H54 (cell line): ENCODE measurements around the gene XCL2.
"Not testable (repeated sequence)": the region's sequence is repeated elsewhere in the genome, so short reads cannot be mapped to it uniquely, and the experiment has no call there.

Experiments used
- DNase-seq: peaks from one replicate; pipeline ENCODE4 v3.0.0; 2011; ENCODE audit warnings: low spot score, mixed read lengths; ENCODE audit not compliant: insufficient read length
- FAIRE-seq: peaks from 3 replicates; lab custom pipeline; 2011; peaks lifted over from hg19 to GRCh38; lab: Jason Lieb, UNC
- POLR2A ChIP-seq: IDR thresholded peaks from 2 replicates; pipeline ENCODE4 v1.6.1; 2011; ENCODE audit warnings: low read depth, mild to moderate bottlenecking, low read length

Gene XCL2

DNA sequence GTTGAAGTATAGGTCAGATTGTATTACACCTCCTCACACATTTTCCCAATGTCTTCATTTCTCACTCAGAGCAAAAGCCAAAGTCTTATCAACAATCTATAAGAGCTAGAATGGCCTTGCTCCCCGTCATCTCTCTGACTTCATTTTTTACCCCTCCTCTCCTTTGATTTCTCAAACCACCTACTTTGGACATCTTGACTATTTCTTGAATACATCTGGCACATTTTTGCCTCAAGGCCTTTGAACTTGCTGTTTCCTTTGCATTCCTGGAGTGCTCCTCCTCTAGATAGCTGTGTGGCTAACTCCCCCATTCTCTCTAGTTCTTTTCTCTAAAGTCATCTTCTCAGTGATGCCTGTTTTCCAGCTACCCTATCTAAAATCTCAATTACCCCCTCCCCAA, 7.2 kb upstream of the XCL2 start:
- no peak for TF ChIP-seq POLR2A
- DNase-seq (no peak), FAIRE-seq (no peak)

DNA sequence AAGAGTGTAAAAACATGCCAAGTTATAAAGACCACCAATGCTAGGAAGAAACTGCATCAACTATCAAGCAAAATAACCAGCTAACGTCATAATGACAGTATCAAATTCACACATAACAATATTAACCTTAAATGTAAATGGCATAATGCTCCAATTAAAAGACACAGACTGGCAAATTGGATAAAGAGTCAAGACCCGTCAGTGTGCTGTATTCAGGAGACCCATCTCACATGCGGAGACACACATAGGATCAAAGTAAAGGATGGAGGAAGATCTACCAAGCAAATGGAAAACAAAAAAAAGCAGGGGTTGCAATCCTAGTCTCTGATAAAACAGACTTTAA, 2.7 kb upstream of the XCL2 start:
- FAIRE-seq, DNase-seq: not testable (repeated sequence)

DNA sequence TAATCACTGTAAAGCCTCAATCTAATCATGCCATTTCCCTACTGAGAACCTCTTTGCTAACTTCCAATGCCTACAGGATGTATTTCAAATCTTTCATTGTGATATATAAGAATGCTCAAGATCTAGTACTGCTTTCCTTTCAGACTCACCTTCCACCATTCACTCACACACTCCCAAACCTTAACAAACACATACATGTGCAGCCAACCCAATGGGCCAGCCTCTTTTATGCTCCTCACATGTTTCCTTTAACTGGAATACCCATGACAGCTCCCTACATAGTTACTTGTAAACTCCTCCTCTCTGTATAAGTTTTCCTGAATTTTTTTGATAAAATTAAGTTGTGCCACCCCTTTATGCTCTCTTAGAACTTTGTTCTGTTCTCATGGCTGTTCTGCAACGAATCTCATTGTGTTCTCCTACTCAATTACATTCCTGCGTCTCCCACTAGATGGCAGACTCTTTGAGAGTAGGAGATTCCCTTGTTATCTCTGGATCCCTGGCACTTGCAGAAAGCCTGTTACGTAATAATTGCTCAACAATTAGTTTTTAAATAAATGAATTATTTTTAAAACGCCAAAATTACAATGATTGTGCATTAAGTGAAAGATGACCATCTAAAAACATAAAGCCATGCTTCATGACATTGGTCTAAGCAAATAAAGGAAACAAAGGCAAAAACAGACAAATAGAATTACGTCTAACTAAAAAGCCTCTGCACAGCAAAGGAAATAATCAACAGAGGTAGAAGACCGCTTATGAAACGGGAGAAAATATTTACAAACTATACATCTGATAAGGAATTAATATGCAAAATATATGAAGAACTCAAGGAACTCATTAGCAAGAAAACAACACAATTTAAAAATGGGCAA, 2.1 kb upstream of the XCL2 start:
- FAIRE-seq, DNase-seq: not testable (repeated sequence)

DNA sequence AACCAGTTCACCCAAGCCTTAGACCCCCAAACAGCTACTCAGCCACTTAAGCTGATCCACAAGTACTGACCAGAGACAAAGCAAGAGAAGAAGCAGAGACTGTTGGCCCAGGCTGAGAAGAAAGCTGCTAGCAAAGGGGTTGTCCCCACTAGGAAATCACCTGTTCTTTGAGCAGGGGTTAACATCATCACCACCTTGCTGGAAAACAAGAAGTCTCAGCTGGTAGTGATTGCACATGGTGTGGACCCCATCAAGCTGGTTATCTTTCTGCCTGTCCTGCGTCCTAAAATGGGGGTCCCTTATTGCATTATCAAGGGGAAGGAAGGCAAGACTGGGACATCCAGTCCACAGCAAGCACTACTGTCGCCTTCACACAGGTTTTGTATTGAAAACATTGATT, 819 bp downstream of the XCL2 start:
- DNase-seq, FAIRE-seq: not testable (repeated sequence)

DNA sequence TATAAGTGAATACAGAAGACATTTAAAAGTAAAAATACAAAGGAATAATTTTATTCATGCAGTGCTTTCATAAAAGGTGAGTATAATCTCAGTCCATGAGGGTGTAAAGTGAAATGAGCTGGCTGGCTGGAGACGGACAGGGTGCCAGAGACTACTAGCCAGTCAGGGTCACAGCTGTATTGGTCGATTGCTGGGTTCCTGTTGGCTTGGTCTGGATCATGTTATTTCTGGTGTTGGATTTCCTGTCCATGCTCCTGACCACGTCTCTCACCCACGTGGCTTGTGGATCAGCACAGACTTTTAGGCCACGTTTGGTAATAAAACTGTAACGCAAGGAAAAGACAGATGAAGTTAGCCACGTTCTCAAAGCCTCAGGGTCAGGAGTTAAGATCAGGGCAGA, 3.0 kb downstream of the XCL2 start:
- FAIRE-seq, DNase-seq: not testable (repeated sequence)

DNA sequence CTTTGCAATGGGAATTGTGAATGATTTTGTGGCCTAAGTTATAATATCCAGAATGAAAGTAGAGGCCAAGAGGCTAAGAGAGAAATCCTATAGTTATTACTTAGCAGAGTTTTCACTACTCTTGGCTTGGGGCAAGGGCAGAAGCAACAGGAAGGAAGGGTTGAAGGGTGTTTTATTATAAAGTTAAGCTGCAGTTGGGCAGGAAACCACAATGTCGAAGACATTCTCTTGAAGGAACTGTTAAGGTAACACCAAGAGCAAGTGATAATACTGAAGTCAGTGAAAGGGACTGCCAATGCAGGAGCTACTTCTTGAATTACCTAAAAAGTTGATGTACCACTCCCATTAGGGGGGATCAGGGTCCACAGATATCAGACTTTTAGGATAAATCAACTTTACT, 8.3 kb downstream of the XCL2 start:
- DNase-seq (no peak), FAIRE-seq (no peak)
- no peak for TF ChIP-seq POLR2A

DNA sequence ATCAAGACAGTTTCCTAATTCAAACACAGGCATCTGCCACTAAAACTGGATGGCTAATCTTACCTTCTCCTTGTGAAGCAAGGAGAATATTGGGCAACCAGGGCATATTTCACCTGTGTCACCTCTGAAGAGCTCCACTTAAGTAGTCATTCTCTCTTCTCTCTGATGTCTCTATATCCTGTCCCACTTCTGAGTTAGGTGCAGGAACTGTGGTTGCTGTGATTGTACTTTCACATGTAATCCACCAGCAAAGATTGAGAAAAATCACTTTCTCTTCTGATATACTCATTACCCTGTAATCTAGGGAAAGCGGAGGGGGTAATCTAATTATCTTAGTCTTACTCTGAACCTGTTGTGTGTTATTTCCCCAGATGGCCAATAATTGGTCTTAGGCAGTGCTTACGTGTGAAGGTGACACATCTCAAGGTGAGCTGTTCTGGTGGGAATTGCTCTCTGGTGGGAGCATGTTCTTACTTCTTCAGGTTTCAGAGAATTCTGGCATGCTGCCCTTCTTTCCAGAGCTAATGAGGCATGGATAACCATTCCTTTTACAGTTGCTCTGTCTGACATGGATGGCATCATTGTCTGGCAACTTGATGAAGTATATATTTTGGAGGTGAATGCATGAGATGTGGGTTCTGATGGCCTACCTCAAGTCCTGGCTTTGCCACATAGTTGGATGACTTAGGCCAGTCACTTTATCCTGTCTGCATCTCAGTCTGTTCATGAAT, 12.0 kb downstream of the XCL2 start:
- TF ChIP-seq POLR2A = no peak
- FAIRE-seq (no peak), DNase-seq (no peak)

DNA sequence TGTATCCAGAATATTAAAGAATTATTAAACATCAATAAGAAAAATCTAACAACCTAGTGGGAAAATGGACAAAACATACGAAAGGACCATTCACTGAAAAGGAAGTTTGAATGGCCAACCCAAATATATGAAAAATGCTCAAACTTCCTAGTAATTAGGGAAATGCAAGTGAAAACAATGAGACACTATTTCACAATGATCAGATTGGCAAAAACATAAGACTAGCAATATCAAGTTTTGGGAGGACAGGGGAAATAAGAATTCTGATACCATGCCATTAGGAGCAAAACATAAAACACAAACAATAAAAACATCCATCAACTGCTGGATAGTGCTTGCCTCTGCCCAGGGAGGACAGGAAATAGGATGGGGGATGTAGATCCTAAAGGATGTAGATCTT, 14.3 kb downstream of the XCL2 start:
- DNase-seq (no peak), FAIRE-seq (no peak)
- no peak for TF ChIP-seq POLR2A

DNA sequence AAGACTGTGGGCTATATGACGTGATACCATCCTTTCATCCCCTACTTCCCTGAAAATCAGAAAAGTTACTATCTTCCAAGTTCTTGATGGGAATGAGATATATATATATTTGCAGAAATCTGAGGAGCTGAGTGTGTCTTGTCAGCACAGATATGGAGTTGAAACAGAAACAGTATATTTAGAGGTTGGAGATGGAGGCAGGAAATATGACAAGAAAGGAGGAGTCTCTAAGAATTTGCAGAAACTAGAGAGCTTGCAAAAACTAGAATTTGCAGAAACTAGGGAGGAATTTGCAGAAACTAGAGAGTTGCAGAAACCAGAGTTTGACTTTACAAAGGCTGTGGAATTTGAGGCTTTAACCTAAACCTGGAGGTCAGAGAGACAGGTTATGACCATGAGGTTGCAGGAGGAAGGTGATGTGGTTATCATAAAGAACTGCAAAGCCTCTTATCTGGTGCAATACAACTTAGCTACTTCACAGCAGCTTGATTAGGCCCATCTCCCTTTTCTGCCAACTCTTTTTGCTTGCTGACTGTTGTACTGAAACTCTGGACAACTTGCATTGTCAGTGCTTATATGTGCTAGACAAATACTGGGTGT, 22.3 kb downstream of the XCL2 start:
- no peak for FAIRE-seq
- DNase-seq = no peak
- TF ChIP-seq POLR2A = no peak

DNA sequence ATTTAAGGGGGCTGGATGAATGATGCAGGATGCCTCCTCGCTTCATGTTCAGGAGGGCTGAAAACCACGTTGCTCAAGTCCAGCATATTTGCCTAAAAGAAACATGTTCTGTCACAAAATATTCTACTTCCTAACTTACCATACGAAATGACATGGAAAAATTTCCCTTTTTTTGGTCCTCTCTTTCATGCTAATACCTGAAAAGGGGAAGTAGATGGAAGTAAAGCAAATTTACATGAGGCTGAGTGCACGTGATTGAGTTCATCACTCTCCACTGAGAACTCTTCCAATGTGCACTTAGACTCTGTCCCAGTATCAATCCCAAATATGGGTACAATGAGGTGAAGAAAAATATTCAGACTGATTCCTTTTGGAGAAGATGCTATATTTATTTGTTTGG, 23.0 kb downstream of the XCL2 start:
- FAIRE-seq (no peak), DNase-seq (no peak)
- TF ChIP-seq POLR2A = no peak

DNA sequence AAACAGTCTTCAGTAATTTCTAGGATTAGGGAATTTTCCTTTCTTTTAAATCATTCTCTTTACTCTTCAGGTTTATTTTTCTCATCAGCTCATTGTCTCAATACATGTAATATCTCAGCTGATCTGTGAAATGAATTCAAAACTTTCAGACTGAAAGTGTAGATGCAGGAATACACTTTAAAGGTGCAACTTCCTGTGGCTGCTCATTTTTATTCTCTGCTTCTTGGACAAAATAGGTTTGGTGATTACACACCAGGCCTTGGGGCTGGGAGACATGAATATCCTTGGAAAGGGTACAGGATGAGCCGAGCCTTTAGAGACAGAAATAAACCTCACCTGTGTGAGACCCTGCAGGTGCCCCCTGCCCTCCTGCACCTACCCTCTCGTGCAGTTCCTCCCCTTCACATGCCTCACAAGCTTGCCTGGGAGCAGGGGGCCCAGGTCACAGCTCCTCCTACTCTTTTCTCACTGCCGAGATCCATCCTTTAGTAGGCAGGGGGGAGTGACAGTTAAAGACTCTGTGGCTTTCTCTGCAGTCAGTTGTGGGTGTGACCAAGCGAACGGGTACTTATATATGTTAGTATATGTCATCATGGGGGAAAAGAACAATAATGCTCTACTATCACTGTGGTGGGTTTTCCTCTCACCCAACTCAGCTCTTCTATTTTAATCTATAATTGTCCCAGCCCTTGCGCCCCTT, 23.6 kb downstream of the XCL2 start:
- no peak for DNase-seq
- no peak for FAIRE-seq
- no peak for TF ChIP-seq POLR2A

DNA sequence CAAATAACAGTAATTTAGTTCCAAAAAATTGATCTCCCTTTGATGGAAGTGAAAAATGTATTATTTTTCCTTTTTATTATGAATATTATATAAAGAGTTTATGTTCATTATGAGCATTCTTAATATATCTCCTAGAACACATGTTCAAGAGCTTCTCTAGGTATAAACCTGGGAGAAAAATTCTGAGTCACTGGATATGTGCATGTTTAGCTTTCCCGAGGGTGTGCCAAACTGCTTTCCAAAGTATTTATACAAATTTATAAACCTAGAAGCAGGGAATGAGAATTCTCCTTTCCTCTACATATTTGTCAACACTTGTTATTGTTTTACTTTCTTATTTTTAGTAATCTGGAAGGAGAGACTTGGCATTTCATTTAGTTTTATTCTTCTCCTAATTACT, 25.0 kb downstream of the XCL2 start:
- no peak for TF ChIP-seq POLR2A
- FAIRE-seq (no peak), DNase-seq (no peak)

DNA sequence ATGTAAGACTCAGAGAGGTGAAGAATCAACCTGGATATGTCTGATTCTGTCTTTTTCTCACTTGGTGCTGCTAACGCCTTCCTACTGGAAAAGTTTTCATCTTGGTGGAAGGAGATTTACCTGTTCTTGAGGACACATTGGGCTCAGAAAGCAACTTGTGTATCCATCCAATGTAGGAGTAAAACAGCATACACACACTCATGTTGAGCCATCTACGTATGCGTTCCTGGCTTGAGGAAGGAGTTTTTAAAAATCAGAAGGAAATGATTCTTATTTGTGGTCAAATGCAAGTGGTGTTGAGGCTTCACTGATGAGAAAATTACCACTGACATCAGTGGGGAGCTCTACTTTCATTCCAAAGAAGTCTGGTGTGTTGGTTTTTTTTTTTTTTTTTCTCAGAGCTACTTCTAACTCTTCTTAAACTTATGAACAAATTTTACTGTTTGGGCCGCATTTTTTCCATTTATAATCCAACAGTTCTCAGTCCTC, 25.6 kb downstream of the XCL2 start:
- FAIRE-seq (no peak), DNase-seq (no peak)
- no peak for TF ChIP-seq POLR2A

DNA sequence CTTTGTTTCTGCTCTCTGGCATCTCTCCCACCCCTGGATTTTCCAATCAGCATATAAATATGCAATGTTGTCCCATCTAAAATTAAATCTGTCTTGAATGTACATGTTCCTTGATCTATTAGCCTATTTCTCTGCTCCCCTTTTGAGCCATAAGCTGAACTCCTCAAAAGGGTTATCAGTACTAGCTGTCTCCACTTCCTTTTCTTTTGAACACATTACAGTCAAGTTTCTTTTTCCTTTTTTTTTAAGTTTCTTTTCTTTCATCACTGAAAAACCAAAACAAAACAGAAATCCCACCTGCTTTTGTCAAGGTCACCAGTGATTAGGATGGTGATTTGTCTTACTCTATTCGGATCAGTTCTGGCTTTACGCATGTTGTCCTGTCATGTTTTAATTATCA, 29.3 kb downstream of the XCL2 start:
- TF ChIP-seq POLR2A = no peak
- no peak for FAIRE-seq
- no peak for DNase-seq
